ENCODE measurements around the gene UCN.
"Not testable (repeated sequence)": the region's sequence is repeated elsewhere in the genome, so short reads cannot be mapped to it uniquely, and the experiment has no call there.

The UCN gene

GRCh38 chr2:27271631-27272340 is 36.5 kb downstream of the UCN start:
- TF ChIP-seq ZFX (IDR thresholded peaks at IDR 0.05) (no peak), CTCF (conservative IDR thresholded peaks at IDR 0.05) (no peak)
- H3K27ac ChIP-seq = no peak overlapping the region

DNA sequence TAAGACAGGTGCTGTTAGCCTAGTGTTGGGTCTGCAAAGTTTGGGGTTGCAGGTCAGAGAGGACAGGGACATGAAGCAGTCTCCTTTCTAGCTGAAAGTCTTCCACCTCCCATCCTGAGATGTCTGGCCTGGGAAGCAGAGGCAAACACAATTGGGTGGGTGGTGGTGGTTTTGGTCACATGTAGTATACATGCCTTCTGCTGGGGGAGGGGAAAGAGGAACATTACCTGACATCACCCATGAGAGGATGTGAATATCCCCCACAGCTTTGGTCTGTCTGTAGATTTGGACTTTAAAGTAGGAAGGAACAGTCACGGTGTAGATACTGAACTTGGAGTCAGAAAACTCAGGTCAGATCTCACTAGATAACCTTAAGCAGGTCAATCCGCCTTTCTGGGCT is 37.6 kb downstream of the UCN start:
- TF ChIP-seq CTCF (conservative IDR thresholded peaks at IDR 0.05) (no peak), ZFX (IDR thresholded peaks at IDR 0.05) (no peak)

DNA sequence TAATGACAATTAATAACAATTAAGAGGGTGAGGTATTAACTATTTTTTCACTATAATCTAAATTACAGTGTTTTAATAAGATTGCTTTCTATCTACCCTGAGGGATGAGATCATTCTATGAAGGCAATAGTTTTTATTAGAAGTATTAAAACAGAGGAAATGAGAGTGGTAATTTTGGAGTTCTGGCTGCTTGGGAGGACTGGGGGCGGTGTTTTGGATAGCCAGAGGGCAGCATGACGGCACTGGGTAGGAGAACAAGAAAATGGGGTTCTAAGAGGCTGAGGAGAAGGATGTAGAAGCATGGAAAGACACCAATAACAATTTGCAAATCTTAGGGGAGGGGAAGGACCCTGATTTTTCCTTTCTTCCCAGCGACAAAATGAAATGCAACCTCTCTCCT is 38.1 kb downstream of the UCN start:
- H3K27ac ChIP-seq = no peak overlapping the region
- no peak for TF ChIP-seq ZFX (IDR thresholded peaks at IDR 0.05)
- TF ChIP-seq CTCF (conservative IDR thresholded peaks at IDR 0.05) = no peak

More for the DNA sequence above, 37.6 kb downstream of the UCN start:
- no peak overlapping the region for H3K27ac ChIP-seq

DNA sequence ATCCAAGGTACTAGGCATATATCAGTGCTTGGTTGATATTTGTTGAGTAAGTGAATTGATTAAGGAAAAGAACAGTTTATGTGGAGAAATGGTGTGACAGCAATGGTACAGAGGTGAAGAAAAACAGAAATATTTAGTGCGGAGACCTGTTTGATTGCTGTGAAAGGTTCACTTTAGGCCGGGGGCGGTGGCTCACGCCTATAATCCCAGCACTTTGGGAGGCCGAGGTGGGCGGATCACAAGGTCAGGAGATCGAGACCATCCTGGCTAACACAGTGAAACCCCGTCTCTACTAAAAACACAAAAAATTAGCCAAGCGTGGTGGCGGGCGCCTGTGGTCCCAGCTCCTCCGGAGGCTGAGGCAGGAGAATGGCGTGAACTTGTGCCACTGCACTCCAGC is 39.9 kb downstream of the UCN start:
- H3K27ac ChIP-seq = not testable (repeated sequence)

GRCh38 chr2:27265536-27265870 is 42.7 kb downstream of the UCN start:
- TF ChIP-seq CTCF (conservative IDR thresholded peaks at IDR 0.05) (no peak), ZFX (IDR thresholded peaks at IDR 0.05) (no peak)
- no peak overlapping the region for H3K27ac ChIP-seq

DNA sequence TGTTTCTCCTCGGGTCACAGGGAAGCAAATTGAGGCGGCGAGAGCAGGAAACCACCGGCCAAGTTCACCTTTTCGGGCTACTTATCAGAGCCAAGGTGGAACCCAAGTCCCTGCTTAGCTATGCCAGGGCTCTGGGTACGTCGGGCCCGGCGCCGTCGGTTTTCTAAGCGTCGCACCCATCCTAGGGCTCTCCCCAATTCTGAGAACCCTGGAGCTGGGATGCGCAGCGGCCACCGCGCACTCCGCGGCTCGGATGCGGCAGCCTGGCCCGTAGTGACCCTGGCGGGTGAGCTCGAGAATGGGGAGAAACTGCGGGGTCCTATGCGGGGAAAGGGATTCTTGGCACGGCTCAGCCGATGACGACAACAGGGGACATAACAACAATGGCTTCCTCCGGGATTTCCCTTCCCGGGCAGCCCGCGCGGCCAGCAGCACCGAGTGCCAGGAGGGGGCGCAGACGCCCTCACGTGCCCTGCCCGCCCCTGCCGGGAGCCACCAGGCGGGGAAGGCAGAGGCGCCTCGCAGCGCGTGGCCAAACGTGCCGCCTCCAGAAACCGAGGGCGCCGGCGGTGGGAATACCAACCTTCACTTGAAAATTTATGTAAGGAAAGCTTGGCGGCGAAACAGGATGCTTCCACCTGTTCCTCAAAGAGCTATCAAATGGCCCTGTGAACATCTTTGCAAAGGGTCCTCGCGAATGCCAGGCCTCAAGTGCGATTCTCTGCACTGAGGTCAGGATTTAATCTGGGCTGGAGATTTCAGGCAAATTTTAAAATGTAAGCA is 43.3 kb downstream of the UCN start:
- TF ChIP-seq CTCF (conservative IDR thresholded peaks at IDR 0.05) (no peak; the same call in 1 of the 2 replicates), ZFX (IDR thresholded peaks at IDR 0.05) (no peak)
- no peak overlapping the region for H3K27ac ChIP-seq

DNA sequence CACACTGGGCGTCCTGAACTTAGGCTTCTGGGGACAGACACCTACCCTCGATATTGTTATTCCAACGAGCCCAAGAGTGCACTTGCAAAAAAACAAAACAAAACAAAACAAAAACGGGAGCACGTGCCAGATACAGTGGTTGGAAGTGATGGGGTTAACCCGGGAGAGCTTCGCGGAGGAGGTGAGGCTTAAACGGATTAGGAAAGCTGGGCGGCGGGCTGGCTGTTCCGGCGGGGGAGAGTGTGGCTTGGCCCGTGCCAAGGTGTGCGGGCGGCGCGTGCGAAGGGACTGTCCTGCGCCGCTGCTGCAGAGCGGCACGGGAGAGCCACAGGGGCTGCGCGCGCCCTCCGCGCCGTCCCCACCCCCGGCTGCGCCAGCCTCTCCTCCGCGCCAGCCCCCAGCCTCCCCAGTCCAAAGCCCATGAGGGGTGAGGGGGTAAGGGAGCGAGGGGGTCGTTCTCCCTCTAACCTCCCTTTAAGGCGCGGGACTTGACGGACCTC is 43.9 kb downstream of the UCN start:
- TF ChIP-seq ZFX (IDR thresholded peaks at IDR 0.05) (no peak), CTCF (conservative IDR thresholded peaks at IDR 0.05) (no peak)
- H3K27ac ChIP-seq = no peak overlapping the region

All from C4-2B (cell line).